HG02970 (cell line): ENCODE results near the gene FTCD.

Experiments
- ATAC-seq: cut with Tn5 transposase; IDR thresholded peaks from one replicate; pipeline ENCODE4 v1.9.1; 2021; ENCODE audit warnings: mild to moderate bottlenecking, moderate library complexity, moderate number of reproducible peaks; ENCODE audit not compliant: unreplicated experiment, low FRiP score

Gene FTCD

GRCh38 chr21:46125846-46126301 lies 29.5 kb downstream of the FTCD start:
- ATAC-seq = no peak

DNA sequence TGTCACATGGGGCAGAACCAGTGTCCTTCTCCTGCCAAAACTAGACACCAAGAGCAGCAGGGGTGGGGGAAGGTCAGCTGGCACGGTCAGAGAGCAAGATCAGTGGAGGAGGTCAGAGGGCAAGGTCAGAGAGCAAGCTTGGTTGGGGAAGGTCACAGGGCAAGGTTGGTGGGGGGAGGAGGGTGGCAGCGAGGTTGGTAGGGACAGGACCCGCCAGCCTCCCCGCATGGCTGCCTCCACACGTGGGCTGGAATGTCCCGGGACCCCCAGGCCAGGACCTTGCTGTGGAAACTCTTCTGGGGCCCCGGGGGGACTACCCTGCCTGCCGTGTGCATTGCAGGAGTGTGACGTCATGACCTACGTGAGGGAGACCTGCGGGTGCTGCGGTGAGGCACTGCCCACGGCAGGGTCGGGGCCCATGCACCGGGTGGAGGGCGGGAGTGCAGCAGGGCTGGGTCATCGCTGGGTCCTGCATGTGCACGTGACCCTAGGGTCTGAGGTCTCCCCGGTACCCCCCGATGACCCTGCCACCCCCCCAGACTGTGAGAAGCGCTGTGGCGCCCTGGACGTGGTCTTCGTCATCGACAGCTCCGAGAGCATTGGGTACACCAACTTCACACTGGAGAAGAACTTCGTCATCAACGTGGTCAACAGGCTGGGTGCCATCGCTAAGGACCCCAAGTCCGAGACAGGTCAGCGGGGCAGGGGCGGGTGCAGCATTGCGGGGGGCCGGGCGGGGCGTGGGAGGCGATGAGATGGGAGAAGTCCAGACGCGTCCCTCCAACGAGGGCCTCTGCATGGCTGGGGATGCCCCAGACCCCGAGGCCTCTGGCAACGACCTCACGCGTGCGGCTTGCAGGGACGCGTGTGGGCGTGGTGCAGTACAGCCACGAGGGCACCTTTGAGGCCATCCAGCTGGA lies 30.2 kb downstream of the FTCD start:
- no peak for ATAC-seq

DNA sequence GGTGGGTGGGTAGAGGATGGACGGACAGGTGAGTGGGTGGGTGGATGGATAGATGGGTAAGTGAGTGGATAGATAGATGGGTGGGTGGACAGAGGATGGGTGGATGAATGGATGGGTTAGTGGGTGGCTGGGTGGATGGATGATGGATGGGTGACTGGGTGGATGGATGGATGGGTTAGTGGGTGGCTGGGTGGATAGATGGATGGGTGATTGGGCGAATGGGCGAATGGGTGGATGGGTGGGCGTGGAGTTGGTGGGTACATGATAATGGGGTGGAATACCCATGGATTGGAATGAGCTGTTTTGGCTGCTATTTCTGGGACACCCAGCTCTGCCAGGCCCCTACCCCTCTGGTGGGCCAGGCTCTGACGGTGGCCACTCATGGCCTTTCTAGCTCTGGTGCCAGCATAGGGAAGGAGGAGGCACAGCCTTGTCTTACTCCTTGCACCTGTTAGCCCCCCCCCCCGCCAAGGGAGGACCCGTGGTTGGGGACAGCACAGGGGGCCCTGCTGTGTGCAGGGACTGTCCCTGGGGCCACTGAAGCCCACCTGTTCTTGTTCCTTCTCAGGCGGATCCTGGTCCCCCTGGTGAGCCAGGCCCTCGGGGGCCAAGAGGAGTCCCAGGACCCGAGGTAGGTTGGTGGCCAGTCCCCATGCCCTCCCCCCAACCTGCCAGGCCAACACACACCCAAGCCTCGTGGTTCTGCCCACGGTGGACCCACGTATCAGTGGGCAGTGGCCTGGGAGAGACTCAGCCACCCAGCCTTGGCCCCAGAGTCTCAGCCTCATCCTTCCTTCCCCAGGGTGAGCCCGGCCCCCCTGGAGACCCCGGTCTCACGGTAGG lies 31.1 kb downstream of the FTCD start:
- no peak for ATAC-seq

- no peak for ATAC-seq
These were observed 32.4 kb downstream of the FTCD start for GRCh38 chr21:46122758-46123683.

- ATAC-seq = no peak
These were observed 33.1 kb downstream of the FTCD start for GRCh38 chr21:46122237-46122671.

- ATAC-seq = no peak
These were observed 33.8 kb downstream of the FTCD start for GRCh38 chr21:46121286-46122221.

- ATAC-seq = no peak
These were observed 34.8 kb downstream of the FTCD start for GRCh38 chr21:46120301-46121285.

DNA sequence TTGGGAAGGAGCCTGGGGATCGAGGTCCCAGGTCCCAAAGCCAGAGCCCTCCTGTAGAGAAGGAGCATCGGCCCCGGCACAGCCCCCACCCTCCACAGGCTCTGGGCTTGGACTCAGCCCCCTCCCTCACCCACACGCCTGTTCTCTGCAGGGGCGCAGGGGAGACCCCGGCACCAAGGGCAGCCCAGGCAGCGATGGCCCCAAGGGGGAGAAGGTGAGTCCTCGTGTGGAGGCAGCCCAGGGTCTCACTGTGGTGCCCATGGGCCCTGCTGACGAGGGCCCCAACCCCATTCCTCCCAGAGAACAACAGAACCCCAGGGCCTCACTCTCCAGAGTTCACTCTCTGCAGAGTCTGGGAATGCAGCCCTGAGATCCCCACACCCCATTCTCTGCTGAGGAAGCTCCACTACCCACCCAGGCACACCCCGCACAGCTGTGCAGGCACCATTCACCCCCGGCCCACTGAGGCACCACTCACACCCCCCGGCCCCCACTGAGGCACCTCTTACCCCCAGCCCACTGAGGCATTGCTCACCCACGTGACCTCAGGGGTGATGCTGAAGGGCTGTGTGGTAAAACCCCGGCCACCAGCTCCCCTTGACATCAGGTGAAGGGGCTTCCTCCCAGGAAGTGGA lies 35.6 kb downstream of the FTCD start:
- no peak for ATAC-seq

DNA sequence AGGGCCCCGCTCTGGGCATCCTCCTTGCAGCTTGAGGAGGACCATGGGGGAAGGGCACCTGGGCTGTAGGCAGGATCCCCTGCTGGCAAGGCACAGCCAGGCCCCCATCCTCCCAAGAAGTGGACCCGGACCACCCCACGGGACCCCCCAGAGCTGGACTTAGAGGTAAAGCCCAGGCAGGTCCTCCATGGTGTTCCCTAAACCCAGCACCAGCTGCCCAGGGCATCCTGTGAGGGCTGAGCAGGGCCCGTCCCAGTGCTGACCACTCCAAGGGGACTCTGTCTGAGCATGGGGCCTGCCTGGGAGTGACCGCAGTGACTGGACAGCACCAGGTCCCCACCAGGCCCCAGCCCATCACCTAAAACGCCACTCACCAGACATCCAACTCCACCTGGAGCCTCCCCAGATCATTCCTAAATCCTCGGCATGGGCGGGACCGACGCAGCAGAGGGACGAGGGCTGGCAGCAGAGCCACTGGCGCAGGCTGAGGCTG lies 36.2 kb downstream of the FTCD start:
- ATAC-seq = no peak

DNA sequence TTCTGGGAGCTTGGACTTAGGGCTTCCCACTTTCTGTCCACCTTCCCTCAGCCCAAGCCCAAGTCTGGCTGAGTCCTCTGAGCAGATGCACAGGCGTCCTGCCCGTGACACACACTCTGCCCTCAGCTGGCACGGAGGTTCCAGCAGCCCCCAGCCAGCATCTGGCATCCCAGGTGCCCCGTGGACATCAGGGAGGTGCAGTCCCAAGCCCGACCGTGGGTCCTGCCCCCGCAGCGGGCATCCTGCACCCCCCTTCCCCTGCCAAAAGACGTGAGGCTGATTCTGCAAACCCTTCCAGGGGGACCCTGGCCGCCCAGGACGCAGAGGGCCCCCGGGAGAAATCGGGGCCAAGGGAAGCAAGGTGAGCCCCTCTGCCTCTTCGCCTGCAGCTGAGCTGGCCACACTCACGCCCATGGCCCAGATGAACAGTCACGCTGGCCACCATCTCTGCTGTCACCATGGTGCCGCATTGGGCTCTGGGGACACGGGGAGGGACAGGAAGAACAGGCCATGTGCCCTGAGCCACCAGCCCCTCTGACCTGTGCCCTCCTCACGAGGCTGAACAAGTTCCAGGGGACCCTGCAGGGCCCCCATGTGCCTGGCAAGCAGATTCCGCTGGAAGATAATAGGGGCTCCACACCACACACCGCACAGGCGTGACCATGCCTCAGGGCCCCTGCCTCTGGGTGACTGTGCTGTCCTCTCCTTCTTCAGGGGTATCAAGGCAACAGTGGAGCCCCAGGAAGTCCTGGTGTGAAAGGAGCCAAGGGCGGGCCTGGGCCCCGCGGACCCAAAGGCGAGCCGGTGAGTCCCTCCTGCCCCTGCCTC lies 36.8 kb downstream of the FTCD start:
- no peak for ATAC-seq

DNA sequence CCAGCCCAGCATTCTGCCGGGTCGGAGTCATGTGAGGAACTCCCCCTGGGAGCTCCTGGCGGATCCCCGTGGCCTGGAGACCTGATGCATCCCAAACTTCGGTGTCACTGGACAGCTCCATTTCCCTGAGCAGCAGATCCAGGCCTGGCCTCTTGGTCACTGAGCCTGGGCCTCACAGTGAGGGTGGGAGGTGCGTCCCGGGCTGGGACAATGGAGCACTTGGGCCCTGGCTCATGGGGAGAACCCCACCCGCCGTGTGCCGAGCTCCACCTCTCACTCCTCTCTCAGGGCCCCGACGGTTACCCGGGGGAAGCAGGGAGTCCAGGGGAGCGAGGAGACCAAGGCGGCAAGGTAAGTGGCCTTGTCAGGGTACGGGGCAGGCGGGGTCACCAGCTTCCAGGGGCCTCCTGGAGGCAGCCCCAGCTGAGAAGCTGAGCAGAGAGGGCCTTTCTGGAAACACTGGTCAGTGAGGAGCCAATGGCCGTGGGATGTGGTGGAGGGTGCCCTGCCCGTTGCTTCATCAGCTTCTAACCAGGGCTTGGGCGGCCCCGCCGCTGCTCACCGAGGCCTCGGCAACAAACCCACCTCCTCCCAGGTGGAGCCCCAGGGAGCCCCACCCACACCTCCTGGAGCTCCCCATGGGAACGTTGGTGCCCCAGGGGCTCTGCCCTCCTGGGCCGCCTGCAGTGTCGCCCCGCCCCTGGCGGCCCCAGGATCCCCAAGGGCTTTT lies 37.6 kb downstream of the FTCD start:
- no peak for ATAC-seq

DNA sequence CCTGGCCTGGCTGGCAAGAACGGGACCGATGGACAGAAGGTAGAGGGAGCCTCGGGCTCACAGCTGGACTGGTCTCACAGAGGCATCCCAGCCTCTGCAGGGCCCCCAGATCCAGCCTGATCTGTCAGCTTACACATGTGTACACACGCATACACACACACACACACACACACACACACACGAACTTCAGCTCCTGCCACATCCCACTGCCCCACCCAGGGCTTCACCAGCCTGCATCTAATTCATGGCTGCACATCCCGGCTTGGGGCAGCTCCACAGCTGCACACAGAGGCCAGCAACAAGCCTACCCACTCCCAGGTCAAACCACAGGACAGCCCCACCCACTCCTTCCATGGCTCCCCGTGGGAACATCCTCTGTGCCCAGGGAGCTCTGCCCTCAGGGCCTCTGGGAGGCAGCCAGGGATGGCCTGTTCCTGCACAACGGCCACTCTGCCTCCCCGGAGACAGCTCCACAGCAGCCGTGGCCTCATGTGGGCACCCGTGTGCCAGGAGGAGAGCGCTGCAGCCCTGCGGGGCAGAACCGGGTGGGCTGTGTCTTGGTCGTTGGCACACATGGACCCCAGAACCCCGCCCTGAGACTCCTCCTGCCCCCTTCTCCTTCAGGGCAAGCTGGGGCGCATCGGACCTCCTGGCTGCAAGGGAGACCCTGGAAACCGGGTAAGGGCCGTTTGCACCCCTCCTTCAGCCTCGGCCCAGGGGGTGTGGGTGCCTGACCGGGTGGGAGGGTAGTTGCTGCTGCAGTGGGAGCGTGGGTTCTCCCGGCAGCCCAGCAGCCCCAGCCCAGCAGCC lies 38.4 kb downstream of the FTCD start:
- ATAC-seq = no peak

GRCh38 chr21:46116189-46116775 lies 39.1 kb downstream of the FTCD start:
- no peak for ATAC-seq

DNA sequence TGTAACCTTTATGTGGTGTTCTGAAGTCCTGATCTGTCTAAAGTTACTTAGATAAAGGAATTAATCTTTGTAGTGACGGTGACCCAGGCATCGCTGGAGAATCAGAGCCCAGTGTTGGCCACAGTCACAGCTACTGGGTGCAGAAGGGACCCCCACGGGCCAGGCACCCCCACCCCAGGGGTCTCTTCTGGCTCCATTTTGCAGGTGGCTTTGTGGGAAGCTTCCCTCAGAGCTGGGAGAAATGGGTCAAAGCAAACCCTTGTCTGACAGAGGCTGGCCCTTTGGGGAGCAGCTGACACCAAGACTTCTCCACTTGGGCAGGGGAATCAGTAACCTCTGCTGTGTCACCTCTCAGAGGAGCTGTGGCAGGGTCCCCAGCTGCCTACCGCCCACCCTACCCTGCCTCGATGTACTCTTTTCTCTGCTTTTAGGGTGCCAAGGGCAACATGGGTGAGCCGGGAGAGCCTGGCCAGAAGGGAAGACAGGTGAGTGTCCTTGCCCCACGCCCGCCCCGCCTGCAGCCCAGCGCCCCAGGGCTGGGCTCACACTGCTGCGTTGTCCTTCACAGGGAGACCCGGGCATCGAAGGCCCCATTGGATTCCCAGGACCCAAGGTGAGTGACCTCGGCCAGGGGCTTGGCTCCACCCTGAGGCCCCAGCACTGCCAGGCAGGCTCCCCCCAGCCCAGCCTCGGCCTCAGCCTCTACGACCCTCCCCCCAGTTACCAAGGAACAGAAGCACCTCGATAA lies 39.8 kb downstream of the FTCD start:
- ATAC-seq = no peak
